ENCODE data around the gene DIP2B.

DNA sequence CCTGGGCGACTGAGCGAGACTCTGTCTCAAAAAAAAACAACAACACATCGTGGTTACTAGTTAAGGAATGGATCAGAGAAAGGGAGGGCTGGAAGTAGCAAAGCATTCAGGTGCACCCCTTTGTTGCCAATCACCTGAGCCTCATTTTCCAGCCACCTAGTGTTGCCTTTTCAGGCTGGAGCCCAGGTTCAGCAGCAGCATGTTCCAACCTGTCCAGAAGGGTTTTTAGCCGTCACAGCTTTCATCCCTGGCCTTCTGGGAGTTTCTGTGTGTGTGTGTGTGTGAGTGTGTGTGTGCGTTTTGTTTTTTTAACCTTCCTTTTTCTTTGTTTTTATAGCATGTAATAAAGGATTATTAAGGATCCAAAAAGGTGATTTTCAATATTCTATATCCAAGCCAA is 138.0 kb downstream of the DIP2B start:
- TF ChIP-seq, protein P1, sequence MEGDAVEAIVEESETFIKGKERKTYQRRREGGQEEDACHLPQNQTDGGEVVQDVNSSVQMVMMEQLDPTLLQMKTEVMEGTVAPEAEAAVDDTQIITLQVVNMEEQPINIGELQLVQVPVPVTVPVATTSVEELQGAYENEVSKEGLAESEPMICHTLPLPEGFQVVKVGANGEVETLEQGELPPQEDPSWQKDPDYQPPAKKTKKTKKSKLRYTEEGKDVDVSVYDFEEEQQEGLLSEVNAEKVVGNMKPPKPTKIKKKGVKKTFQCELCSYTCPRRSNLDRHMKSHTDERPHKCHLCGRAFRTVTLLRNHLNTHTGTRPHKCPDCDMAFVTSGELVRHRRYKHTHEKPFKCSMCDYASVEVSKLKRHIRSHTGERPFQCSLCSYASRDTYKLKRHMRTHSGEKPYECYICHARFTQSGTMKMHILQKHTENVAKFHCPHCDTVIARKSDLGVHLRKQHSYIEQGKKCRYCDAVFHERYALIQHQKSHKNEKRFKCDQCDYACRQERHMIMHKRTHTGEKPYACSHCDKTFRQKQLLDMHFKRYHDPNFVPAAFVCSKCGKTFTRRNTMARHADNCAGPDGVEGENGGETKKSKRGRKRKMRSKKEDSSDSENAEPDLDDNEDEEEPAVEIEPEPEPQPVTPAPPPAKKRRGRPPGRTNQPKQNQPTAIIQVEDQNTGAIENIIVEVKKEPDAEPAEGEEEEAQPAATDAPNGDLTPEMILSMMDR (IDR thresholded peaks at IDR 0.05), result no peak
- no peak for TF ChIP-seq POLR2AphosphoS5 (IDR thresholded peaks at IDR 0.05)
- TF ChIP-seq POLR2A (IDR thresholded peaks at IDR 0.05), result no peak
- no peak for TF ChIP-seq EP300 (IDR thresholded peaks at IDR 0.05)

All from suprapubic skin (tissue), 4 donors.